HTERT RPE-1 (cell line): ENCODE data around the gene NAGLU.
"Not testable (repeated sequence)": the region's sequence is repeated elsewhere in the genome, so short reads cannot be mapped to it uniquely, and the experiment has no call there.

Experiments used
- in situ Hi-C: fragments of 300-500 bp; cut with MboI; formaldehyde crosslinking; loops from 4 replicates; pipeline ENCODE4 v1.14.3; 2020; ENCODE audit warnings: low sequenced_read_pairs

Gene NAGLU

GRCh38 chr17:42521036-42521435 is 15.0 kb upstream of the NAGLU start:
- in situ Hi-C loops: no loop called here

- in situ Hi-C loops: no loop called here
Observed at GRCh38 chr17:42521666-42522262, 14.3 kb upstream of the NAGLU start.

- in situ Hi-C loops: no loop called here
Observed at GRCh38 chr17:42522263-42522790, 13.7 kb upstream of the NAGLU start.

- in situ Hi-C loops: no loop called here
Observed at GRCh38 chr17:42522798-42523278, 13.2 kb upstream of the NAGLU start.

- in situ Hi-C loops: no loop called here
Observed at GRCh38 chr17:42525221-42525620, 10.8 kb upstream of the NAGLU start.

- in situ Hi-C loops: no loop called here
Observed at GRCh38 chr17:42526031-42526444, 10.0 kb upstream of the NAGLU start.

- in situ Hi-C loops: no loop called here
Observed at GRCh38 chr17:42527932-42528331, 8.1 kb upstream of the NAGLU start.

GRCh38 chr17:42529061-42529460 is 7.0 kb upstream of the NAGLU start:
- in situ Hi-C loops: no loop called here

GRCh38 chr17:42530952-42531454 is 5.0 kb upstream of the NAGLU start:
- in situ Hi-C loops: no loop called here

- in situ Hi-C loops: no loop called here
Observed at GRCh38 chr17:42531455-42532354, 4.3 kb upstream of the NAGLU start.

- in situ Hi-C loops: no loop called here
Observed at GRCh38 chr17:42535155-42536047, 640 bp upstream of the NAGLU start.

- in situ Hi-C loops: no loop called here
Observed at GRCh38 chr17:42536372-42537155, 523 bp downstream of the NAGLU start.

GRCh38 chr17:42537156-42537805 is 1.2 kb downstream of the NAGLU start:
- in situ Hi-C loops: no loop called here

- in situ Hi-C loops: no loop called here
Observed at GRCh38 chr17:42537826-42538451, 1.9 kb downstream of the NAGLU start.

- in situ Hi-C loops: no loop called here
Observed at GRCh38 chr17:42538482-42538881, 2.4 kb downstream of the NAGLU start.

GRCh38 chr17:42540558-42540957 is 4.5 kb downstream of the NAGLU start:
- in situ Hi-C loops: not testable (repeated sequence)

- in situ Hi-C loops: no loop called here
Observed at GRCh38 chr17:42541041-42541833, 5.2 kb downstream of the NAGLU start.
